ELR (cell line): ENCODE data around the gene LCP1.
A peak's percentile ranks its signal among the peaks of the same experiment; 100 is the strongest.

ENCODE experiments used
- DNase-seq: peaks from one replicate; pipeline ENCODE4 v3.0.0-alpha.2; 2015; ENCODE audit warnings: low read depth

LCP1 gene

DNA sequence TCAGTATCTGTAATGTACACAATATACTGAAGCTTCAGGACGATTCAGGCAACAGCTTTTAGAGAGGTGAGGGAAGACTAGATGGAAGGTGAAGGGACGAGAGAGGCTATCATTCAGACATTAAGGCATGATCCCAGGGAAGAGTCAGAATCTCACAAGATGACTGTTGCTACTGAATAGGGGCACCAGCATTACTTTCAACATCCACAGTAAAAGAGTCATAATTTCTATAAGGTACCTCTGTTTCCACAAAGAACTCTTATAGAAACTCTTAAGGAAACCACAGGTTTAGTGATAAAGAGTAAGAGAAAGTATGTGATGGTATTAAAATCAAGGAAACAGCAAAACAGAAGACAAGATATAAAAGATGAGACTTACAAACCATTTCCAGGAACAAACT lies 23.0 kb downstream of the LCP1 start:
- DNase-seq: no peak

DNA sequence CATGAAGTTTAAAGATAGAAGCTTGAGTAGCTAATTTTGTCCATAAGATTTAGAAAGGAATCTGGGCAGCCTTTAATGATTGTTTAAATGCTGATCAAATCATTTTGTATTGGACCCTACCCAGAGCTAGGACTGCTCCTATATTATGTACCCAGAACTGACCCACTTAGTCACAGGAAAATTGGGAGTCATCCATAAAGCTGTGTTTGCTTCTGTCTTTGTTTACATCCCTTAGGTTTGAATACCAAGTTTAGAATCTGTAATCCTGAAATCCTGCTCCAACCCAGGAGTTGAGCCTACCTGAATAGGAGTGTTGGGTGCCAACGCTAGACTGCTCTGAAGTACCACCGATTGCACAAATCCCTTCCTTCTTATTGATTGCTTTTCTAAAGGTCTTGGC lies 23.8 kb downstream of the LCP1 start:
- no peak for DNase-seq

DNA sequence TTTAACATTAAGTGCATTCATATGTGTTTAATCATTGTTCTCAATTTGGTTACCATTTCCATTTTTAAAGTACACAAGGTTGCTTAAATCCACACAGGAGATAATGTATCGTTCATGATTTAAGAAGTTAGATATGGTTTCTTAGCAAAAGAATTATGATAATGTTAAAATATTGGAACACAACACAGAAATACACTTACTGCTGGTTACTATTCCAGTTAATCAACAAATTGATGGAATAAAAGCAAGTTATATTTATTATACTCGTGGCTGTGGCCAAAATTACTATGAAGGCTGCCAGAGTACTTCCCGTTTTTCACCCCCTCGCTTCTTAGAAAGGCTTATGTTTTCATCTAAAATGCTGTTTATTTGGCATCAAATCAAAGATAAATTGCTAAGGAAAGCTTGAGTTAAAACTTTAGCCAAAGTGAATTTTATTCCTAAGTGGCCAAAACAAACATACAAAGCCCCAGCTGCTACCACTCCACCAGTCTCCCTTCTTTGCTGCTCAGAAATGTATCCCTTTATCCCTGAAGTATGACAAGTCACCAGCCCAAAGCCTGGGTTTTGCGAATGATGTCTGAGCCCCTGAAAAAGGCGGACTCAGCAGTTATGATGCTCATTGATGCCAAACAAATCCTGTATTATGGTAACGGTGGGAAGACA lies 27.7 kb downstream of the LCP1 start:
- no peak for DNase-seq

DNA sequence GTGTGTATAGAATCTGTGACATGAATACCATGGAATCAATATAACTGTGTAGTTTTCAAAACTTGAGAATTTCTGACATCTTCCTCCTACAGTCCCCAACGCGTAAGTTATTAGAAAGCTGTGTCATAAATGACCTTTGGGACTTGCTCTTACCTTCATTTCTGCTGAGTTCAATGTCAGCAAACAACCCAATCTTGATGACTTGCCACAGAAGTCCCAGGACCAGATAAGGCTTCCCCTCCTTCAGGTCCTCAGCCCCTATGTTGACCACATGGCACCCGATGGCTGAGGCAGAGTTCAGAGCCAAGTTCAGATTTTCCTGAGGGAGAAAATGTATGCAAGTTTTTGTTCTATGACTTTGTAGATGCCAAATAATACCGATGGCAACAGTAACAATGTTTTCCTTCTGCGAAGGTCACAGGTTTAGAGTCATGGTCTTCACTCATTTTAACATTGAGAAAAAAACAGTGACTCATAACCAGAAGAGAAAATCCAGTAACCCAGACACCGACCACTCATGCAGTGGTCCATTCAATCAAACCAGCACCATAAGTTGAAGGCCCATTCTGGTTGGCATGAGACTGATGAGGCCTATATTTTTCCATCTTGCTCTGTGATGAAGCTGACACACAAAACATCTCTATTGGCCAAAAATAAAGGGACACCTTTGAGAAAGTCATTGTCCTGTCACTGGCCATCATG lies 29.2 kb downstream of the LCP1 start:
- DNase-seq: no peak

DNA sequence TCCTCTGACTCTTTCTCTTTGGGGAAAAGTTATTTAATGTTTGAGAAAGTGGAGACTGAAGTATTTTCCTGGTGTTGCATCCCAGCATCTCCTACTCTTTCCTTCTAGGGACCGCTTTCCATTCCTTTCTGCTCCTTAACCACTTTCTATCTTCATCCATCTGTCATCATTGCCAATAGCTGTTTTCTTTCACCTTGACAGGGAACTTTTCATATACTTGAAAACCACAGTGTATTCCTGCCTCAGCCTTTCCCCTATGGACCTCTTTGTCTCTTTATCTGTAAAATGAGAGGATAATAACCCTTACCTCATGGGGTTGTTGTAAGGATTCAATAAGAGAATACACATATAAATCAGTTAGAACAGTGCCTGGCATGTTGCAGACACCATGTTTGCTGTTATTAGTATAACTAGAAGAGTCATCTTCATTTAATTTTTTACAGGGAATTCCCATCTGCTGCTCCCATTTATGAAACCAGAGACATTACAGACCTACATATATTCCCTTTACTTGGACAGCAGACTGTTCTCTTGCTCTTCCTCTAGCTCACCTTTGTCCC lies 31.8 kb downstream of the LCP1 start:
- DNase-seq: no peak

DNA sequence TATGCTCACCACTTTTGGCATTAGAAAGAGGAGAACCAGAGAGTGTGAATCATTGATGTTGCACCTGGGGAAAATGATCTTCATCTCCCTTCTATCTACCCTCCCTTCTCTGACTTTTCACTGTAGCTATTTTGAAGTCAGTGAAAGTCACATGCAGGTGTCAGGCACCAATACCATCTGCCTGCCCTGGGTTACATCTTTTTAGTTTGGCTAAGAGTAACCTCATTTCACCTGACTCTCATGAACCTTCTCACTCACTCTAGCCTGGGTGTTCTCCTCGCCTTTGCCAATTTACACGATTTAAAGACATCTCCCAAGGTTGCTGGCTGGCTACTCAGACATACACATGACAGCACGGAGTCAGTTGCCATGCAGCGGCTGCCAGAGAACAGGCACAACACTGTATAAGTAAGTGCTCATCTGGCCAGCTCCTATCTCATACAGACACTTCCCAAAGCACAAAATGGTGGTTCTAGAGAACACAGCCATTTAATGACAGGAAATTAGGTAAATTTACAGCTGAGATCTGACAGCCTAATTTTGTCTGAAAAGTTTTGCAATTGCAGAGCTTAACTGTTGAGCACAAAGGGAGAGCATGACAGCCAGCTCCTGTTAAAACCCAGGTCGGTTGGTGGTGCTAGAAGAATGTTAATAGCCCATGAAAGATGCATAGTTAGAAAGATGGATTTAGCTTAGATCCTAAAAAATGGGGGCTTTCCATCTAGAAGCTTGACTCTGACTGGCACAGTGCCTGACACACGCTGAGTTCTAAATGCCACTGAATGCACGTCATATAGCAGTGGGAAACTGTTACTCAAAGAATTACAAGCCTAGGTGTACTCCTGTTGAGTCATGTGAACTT lies 32.5 kb downstream of the LCP1 start:
- DNase-seq: peak; percentile 71

DNA sequence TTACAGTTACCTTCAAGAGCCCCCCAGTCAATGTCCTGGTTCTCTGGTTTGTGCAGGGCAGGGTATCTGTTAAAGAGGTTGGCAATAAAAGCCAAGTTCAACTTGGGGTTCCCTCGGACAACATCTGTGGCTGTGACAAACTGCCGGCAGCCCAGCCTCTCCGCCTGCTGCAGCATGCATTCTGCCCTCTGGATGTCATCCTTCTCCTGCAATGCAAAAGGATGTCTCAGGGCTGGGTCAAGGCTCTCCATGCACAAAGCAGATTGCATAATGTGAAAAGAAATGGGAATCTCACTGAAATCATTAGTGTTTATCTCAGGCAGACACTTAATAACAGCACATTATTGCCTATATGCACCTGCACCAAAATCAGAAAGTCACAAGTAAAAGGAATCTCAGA lies 35.1 kb downstream of the LCP1 start:
- peak; percentile 31 for DNase-seq

DNA sequence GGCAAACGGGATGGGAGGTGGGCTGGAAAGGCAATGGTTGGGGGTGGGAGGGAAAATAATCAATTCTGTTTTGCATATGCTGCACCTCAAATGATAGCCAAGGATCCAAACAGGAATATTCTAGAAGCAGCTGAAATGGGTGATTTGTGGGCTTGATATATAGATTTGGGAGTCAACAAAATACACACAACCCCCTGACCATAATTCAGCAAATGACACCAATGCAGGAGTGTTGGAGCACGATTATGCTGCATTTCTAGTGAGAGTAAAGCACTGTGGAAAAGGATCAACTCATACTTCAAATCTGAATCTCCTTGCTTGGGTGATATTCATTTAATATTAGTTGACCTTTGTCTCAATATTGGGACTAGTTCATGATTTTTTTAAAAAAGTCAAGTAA lies 36.0 kb downstream of the LCP1 start:
- no peak for DNase-seq

DNA sequence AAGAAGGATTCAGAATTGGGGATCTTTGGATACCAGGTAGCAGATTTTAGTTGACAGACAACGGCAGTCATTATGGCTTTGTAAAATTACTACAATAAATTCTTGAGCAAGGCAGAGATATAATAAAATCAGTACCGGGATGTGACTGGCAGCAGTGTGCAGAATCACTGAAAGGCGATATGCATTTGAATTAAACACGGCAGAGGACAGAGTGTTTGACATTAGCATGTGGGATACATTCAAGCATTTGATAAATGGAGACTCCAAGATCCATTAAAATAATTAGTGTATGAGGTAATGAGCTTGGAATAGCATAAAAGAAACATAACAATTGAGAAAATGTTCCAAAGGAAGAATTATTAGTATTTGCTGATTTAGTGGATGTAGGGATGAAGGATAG lies 36.8 kb downstream of the LCP1 start:
- DNase-seq: no peak

DNA sequence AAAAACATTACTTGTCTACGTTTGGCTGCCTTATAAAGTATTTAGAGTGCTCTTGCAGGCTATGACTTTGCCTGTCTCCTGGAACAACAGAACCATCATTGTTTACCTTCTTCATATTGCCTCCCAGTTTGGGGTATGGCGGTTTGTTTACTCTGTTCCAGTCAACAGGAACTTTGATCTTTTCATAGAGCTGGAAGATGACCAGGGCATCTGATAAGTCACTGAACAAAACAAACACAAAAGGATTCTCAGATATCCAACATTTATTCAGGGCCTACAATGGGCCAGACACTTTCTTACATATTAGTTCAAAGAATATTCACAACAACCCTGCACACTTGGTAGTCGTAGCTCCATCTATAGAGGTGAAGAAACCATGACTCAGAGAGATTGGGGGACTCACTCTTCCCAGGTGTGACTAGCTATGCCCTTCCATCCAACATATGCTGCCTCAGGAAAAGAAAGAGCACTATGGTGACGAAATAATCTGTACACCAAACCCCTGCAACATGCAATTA lies 38.7 kb downstream of the LCP1 start:
- DNase-seq: no peak

DNA sequence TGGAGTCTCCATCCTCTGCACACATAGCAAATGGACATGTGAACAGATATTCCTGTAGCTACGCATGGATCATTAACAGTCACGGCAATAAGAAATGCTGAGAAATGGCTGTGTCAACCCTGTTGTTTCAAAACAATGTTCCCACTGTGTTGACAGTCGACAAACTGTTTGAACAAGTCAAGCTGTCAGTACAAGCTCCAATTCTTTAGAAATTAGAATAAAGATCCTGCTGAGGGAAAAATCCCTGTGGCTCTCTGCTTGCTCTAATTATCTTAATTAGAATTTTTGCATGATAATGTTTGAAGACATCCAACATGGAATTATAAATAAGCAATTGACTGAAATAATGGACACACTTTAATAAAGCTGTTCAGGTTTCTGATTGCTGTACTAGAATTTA lies 39.2 kb downstream of the LCP1 start:
- DNase-seq: no peak

DNA sequence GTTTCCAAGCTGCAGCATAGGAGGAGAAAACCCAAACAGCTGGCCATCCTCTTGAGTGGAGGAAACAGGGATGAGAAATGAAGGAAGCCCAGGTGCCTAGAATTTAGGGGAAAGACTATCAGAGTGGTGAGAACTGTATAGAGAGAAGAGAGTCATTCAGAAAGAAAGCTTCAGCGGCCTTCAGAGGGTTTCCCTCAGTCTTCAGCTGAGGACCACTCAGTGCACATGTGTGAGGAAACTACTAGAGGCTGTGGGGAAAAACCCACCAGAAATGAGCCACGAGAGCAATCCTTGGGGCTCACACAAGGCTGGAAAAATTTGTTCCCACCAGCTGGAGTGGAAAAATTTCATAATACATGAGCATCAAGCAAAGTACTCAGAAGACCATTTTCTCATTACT lies 41.9 kb downstream of the LCP1 start:
- DNase-seq: no peak

DNA sequence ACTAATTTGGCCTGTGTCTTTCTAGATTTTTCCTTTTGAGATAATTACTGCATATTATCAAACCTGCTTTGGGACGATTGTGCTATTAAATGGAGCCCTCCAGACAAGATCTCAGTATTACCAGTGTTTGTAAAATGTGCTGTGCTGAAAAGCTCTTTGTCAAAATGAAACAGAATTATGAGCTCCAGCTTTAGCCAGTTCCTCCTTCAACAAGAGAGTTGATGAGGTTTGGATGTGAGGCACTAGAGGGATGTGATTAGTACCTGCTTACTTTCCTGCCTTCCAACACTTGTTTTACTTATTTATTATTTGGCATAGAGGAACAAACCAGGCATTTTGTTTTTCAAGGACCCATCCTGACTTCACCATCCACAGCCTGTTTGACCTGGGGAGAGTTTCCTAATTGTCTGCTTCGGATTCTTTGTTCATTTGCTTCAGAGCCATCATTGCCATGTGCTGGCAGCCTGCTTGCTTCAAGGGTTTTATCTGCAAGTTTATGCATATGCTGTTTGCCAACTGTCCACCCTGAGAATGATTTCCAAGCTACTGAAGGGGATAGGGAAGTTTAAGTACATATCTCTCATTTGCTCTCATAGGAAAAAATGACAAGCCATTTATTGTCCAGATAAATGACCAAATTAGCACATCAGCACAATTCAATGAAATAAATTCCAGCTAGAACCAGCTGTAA lies 44.2 kb downstream of the LCP1 start:
- no peak for DNase-seq

DNA sequence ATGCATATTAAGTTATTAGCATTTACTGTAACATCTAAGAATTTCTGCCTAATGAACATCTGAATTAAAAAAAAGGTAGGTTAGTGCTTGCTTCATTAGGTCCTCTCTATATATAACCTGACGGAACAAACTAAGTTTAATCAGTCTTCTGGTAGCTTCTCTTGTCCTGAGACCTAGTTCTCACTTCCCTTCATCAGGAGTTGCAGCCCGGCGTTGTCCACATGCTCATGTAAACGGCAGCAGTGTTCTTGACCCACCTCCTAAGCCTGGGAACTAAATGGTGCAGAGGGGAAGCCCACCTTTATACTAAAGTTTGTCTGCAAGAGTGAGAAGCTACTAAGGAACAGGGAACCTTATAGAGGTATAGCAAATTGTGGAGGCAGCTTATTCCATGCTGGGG lies 45.3 kb downstream of the LCP1 start:
- DNase-seq: no peak

DNA sequence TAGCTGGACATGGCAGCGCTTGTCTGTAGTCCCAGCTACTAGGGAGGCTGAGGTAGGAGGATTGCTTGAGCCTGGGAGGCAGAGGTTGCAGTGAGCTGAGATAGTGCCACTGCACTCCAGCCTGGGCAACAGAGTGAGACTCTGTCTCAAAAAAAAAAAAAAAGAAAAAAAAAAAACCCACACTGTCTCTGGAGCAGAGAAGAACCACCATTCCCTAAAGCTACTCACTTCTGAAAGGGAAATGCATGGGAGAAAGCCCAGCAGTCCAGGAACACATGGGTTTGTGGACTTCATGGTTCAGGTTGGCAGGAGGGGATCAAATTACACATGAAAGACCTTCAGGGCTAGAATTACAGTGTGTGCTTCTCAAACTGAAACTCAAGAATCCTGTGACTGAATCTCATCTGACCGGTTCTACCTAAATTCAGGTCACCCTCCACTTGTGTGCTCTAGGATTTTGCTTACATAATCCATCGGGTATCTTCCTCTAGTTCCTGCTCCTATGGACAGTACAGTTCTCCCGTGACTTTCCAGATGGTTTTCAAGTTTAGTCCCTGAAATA lies 46.9 kb downstream of the LCP1 start:
- no peak for DNase-seq

DNA sequence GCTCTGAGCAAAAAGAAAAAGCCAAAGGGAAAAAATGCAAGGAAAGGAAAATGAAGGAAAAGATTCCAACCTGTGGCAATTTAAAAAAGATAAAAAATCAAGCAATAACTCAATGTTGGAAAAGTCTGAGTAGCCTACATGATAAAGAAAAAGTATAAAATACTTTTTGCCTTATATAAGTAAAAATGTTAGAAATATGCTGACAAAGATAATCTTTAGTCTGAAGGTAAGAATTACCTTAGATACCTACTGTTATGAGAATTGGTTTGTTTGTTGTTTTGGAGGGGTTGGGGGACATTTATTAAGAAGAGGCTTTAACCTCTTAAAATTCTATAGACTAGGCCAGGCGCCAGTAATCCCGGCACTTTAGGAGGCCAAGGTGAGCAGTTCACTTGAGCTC lies 47.5 kb downstream of the LCP1 start:
- no peak for DNase-seq

DNA sequence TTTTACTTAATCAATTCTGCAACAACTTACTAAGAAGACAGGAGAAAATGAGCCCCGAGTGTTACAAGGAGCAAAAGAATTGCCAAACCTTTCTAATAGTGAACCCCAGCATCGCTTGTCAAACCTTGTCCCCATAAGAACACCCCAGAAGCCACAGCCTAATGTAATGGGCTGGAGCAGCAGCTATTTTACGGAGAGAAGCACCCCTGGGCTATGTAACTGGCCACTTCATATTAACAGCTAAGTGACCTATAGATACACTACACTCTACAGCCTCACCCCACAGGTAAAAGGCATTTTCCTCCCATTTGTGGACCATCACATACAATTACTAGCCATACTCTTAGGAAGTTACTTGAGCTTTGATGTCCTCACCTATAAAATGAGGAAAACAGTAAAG lies 49.9 kb downstream of the LCP1 start:
- DNase-seq: no peak

DNA sequence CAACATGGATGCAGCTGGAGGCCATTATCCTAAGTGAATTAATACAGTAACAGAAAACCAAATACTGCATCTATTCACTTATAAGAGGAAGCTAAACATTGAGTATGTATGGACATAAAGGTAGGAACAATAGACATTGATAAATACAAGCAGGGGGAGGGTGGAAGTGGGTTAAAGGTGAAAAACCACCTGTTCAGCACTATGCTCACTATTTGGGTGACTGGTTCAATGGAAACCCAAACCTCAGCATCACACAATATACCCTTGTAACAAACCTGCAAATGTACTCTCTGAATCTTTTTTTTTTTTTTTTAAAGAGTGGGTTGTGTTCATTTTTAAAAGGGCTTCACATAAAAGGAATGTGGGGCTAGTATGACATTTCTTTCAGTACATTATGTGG lies 50.3 kb downstream of the LCP1 start:
- no peak for DNase-seq

DNA sequence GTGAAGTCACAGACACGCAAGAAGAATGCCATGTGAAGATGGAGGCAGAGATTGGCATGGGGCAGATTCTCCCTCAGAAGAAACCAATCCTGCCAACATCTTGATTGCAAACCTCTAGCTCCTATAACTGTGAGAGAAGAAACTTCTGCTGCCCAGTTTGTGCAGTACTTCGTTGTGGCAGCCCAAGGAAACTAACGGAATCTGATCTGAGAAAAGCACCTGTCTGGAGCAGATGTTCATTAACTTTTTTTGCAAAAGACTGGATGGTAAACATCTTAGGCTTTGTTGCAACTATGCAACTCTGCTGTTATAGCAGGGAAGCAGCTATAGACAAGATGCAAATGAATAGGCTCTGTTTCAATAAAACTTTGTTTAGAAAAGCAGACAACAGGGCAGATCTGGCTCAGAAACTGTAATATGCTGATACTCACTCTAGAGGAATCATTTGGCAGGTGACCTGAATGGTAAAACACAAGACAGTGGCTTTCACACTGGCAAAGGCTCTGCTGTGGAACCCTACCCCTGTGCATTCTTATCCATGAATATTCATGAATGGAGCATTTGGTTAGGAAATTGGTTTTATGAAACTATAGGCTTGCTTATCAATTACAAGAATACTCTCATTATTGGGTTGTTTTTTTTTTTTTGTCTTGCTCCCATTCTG lies 51.9 kb downstream of the LCP1 start:
- no peak for DNase-seq

DNA sequence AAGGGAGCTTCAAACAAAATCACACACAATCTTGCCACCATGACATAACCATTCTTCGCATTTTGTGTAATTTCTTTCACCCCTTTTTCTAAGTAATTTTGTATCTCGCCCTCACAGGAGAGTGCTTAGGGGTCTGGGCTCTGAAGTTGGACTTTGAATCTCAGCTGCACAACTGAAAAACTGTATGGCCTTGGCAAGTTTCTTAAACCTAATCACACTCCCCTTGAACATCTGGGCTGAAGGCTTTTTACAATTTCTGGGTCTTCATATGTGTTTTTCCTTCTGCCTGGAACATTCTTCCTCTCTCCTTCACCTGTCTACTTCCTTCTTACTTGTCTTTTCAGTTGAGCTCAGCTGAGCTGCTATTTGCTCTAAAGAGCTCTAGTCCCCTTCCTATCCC lies 52.9 kb downstream of the LCP1 start:
- no peak for DNase-seq

DNA sequence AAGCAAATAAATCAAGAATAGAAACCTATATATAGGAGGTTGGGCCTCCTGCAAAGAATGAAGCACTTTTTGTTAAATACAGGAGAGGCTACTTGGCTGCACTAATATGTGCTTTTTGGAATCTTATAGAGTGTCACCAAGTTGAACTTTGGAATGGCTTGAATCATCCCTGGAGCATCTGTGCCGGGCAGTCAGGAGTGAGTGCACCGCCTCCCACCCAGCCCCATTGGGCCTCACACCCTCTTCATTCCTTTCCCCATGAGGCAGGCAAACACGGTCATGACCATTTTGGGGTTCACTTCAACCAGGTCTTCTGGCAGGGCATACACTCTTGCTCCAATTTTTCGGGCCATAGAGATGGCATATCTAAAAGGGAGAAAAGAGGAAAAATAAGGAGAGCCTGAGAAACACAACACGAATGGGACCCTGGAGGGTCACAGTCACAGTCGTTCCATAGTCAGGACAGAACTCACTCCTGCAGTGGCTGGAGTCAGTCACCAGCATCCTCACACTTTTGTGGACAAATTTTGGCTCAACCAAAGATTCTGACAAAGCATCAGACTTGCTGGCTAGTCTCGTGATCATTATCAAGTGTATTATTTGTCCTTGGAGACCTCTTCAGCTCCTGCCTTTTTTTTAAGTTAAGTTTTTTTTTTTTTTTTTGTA lies 54.5 kb downstream of the LCP1 start:
- no peak for DNase-seq
